Testis (tissue), 3 donors: Measurements from ENCODE around the gene FAM72B. TPM values are rescaled to one million over a fixed set of nuclear protein-coding genes. Genes with fewer than 3 reads are reported as not detected.
A peak's percentile ranks its signal among the peaks of the same experiment; 100 is the strongest.
"Not testable (repeated sequence)": the region's sequence is repeated elsewhere in the genome, so short reads cannot be mapped to it uniquely, and the experiment has no call there.

Source experiments
- DNase-seq: peaks from one replicate; pipeline ENCODE4 v3.0.0-alpha.2; 2019
- H3K27ac ChIP-seq, 2 donors: fragments of 200-600 bp; sonication (generic); one replicate each; pipeline ENCODE4 v1.5.1; 2019
- H3K27me3 ChIP-seq: fragments of 200-600 bp; sonication (generic); one replicate; pipeline ENCODE4 v1.5.1; 2019
- H3K36me3 ChIP-seq: fragments of 200-600 bp; sonication (generic); one replicate; pipeline ENCODE4 v1.5.1; 2017; ENCODE audit warnings: low read depth; ENCODE audit errors: missing control alignments
- H3K4me1 ChIP-seq: fragments of 200-600 bp; sonication (generic); one replicate; pipeline ENCODE4 v1.5.1; 2019
- H3K4me3 ChIP-seq, 2 donors: fragments of 200-600 bp; sonication (generic); one replicate each; pipeline ENCODE4 v1.5.1; 2017 to 2019
- H3K9me3 ChIP-seq: fragments of 200-600 bp; sonication (generic); one replicate; pipeline ENCODE4 v1.5.1; 2017
- WGBS, 2 donors: methylation state at CpG; one replicate each; pipeline ENCODE4 v1.1.5; 2018; 5-methylcytosine and 5-hydroxymethylcytosine counted together
- intact Hi-C: fragments of 100-400 bp; cut with DNase I; formaldehyde crosslinking; loops from one replicate; pipeline ENCODE4 v1.15.1; 2023; ENCODE audit warnings: low total_unique reads
- polyA plus RNA-seq: library from polyadenylated mRNA; stranded (reverse); fragments of 350-450 nt; fragmentation: Illumina TruSeq; extraction: RNeasy Lipid Tissue Mini Kit (QIAGEN cat#74804); gene quantifications from one replicate; pipeline ENCODE4 v1.2.3, GENCODE V29; 2014; ENCODE audit warnings: low read depth, low replicate concordance; ENCODE audit not compliant: insufficient read depth
- total RNA-seq, 2 donors: library from RNA; depleted of rRNA; stranded (reverse); fragments of >200 nt; gene quantifications; one replicate each; pipeline ENCODE4 v1.2.3, GENCODE V29; 2016

The FAM72B gene
- total and polyA plus RNA-seq, 3 donors from 2014 or later, result 1.3 to 4.9 (median 2.5) TPM

- H3K9me3 ChIP-seq, H3K4me3 ChIP-seq, H3K4me1 ChIP-seq, H3K27ac ChIP-seq, H3K36me3 ChIP-seq, intact Hi-C loops, H3K27me3 ChIP-seq, DNase-seq: not testable (repeated sequence)
- WGBS, 2 donors, result 93 to 95% methylated on average over 3 of the region's 6 CpGs
Observed at GRCh38 chr1:121161199-121161901, 22.8 kb downstream of the FAM72B start.

GRCh38 chr1:121160118-121160517, 24.0 kb downstream of the FAM72B start:
- H3K4me3 ChIP-seq, H3K9me3 ChIP-seq, intact Hi-C loops, H3K27ac ChIP-seq, H3K27me3 ChIP-seq, DNase-seq, H3K36me3 ChIP-seq, H3K4me1 ChIP-seq: not testable (repeated sequence)
- WGBS, 2 donors, result 75 to 83% methylated on average over 2 of the region's 2 CpGs

GRCh38 chr1:121157609-121158008, 26.5 kb downstream of the FAM72B start:
- intact Hi-C loops, DNase-seq, H3K4me1 ChIP-seq, H3K36me3 ChIP-seq, H3K27ac ChIP-seq, H3K9me3 ChIP-seq, H3K4me3 ChIP-seq, H3K27me3 ChIP-seq: not testable (repeated sequence)
- 100% methylated on average over 1 of the region's 2 CpGs; no CpG with 5 or more reads in 1 of the 2 donors for WGBS, 2 donors

- H3K4me3 ChIP-seq, H3K36me3 ChIP-seq, H3K4me1 ChIP-seq, H3K27ac ChIP-seq, H3K27me3 ChIP-seq, DNase-seq, H3K9me3 ChIP-seq, intact Hi-C loops: not testable (repeated sequence)
- no CpG with 5 or more reads among the region's 4 CpGs for WGBS, 2 donors
Observed at GRCh38 chr1:121156958-121157603, 27.1 kb downstream of the FAM72B start.

GRCh38 chr1:121155671-121156358, 28.3 kb downstream of the FAM72B start:
- H3K27me3 ChIP-seq, H3K9me3 ChIP-seq, H3K4me3 ChIP-seq, H3K27ac ChIP-seq, H3K36me3 ChIP-seq, H3K4me1 ChIP-seq, intact Hi-C loops: not testable (repeated sequence)
- 73 to 77% methylated on average over 6 of the region's 6 CpGs for WGBS, 2 donors
- DNase-seq, result peak; percentile 14

- H3K9me3 ChIP-seq, H3K4me1 ChIP-seq, intact Hi-C loops, H3K27me3 ChIP-seq, H3K4me3 ChIP-seq, H3K36me3 ChIP-seq, H3K27ac ChIP-seq, DNase-seq: not testable (repeated sequence)
- WGBS, 2 donors, result 100% methylated on average over 1 of the region's 2 CpGs
Observed at GRCh38 chr1:121154811-121155210, 29.3 kb downstream of the FAM72B start.

- H3K27ac ChIP-seq, H3K36me3 ChIP-seq, H3K27me3 ChIP-seq, H3K4me3 ChIP-seq, intact Hi-C loops, DNase-seq, H3K9me3 ChIP-seq, H3K4me1 ChIP-seq: not testable (repeated sequence)
Observed at GRCh38 chr1:121152788-121153187, 31.4 kb downstream of the FAM72B start.

GRCh38 chr1:121151294-121151693, 32.8 kb downstream of the FAM72B start:
- H3K27me3 ChIP-seq, H3K9me3 ChIP-seq, H3K27ac ChIP-seq, H3K4me1 ChIP-seq, intact Hi-C loops, H3K4me3 ChIP-seq, H3K36me3 ChIP-seq, DNase-seq: not testable (repeated sequence)
- WGBS, 2 donors, result 90 to 91% methylated on average over 1 of the region's 1 CpG
